Fibroblast of the conjunctiva (primary cell): ENCODE results near the gene CCDC88C.

ENCODE experiments used
- DNase-seq: peaks from one replicate; pipeline ENCODE4 v3.0.0-alpha.2; 2010; ENCODE audit warnings: low read depth

Gene CCDC88C

DNA sequence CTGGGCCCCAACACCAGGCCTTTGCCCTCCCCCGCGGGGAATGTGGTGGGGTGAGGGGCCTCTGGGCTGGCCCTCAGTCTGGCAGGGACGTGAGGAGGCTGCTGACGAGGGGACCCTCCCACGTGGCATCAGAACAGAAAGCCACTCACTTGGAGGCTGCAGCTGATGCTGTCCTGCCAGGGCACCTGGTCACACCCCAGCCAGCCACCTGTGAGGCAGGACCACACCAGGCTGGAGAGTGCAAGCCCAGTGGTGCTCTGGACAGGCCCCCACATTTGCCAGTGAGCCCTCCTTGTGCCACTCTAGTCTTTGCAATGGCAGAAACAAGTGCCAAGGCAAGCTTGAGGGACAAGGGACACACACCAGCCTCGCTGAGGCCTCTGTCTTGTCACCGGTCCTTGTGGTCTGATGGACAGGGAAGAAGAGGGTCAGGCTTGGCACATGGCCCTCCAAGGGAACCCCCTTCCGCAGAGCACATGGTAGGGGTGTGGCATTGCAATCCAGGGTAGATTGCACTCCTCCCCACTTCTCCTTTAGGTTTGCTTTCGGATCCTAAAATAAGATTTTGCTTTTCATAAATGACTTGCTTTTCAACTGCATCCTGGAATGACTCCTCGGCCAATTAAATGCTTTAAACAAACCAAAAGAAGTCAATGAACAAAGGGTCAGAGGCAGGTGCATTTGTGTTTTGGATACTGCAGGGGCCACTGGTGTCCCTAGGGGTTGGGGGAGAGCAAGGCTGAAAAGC, 53.7 kb downstream of the CCDC88C start:
- DNase-seq = no peak

DNA sequence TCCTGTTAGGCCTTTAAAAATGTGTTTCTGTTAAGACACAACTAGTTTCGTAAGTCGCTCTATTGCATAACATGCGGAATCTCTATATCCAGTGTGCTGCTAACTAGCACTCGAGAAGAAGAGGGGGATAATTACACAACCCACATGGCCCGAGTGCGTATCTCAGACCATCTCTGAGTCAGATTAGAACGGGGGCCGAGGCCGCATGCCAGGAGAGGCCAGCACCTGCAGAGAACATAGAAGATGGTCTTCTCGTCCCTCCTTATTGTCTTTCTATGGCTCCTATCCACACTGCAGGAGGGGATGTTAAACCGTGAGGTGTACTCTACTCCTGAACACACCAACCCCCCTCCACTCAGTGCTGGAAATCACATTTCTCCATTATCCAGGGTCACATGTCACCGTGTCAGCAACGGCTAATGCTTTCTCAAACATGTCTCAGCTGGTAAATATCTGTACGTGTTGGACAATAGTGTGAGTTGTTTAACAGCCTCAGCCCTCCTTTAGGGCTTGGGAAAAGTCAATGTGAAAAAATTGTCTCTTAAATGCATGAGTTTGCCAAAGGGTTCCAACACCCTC, 56.3 kb downstream of the CCDC88C start:
- no peak for DNase-seq

DNA sequence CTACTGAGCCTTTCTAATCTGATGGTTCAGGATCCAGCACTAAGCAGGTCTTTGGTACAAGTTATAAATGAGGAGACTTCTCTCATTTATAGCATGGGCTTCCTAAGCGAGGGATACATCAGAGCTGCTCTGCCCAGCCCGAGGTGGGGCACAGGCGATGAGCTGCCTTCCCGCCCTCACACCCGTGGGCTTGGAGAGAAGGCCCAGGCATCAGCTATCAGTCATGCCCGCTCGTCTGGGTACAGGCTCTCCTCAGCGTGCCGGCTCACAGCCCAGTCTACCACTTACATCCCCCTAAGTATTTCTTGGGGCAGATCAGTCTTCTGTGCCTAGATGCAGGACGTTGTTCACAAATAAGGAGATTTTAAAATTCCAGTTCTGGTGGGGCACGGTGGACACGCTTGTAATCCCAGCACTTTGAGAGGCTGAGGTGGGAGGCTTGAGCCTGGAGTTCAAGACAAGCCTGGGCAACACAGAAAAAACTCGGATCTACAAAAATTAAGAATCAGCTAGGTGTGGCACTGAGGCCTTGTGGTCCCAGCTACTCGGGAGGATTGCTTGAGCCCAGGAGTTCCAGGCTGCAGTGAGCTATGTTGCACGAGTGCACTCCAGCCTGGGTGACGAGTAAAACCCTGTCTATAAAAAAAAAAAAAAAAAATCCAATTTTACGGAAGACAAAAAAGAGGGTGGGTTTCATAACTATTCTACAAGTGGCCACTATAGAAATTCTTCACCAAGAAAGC, 57.0 kb downstream of the CCDC88C start:
- no peak for DNase-seq

DNA sequence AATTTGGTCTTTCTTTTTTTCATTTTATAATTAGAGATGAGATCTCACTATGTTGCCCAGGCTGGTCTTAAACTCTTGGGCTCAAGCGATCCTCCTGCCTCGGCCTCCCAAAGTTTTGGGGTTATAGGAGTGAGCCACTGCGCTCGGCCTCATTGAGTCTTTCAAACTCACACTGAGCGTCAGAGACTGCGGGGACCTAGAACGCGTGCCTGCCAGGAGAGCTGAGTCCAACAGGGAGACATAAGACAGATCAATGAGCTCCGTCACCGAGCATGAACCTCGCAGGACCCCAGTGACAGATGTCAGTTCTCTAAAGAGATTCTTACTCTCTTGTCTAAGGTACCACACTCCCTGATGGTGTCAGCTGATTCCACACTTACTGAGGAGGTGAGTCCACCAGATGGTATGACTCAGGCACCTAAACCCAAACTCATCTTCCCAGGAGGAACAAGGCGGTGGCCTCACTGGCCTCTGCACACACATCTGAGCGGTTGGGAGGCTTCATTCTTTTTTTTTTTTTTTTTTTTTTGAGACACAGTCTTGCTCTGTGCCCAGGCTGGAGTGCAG, 58.9 kb downstream of the CCDC88C start:
- no peak for DNase-seq

DNA sequence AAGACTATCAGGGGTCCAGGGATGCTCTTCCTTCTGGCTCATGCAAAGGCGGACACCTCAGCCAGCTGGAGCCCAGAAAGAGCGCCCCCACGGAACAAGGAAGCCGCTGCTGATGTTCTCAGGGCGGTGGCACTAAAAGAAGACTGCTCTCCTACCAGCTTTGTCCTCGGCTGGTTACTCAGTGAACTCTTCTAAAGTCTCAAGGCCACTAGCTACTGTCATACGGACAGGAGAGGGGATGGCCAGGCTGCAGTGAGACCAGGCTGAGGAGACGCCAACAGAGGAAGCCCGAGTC, 59.6 kb downstream of the CCDC88C start:
- DNase-seq = no peak

DNA sequence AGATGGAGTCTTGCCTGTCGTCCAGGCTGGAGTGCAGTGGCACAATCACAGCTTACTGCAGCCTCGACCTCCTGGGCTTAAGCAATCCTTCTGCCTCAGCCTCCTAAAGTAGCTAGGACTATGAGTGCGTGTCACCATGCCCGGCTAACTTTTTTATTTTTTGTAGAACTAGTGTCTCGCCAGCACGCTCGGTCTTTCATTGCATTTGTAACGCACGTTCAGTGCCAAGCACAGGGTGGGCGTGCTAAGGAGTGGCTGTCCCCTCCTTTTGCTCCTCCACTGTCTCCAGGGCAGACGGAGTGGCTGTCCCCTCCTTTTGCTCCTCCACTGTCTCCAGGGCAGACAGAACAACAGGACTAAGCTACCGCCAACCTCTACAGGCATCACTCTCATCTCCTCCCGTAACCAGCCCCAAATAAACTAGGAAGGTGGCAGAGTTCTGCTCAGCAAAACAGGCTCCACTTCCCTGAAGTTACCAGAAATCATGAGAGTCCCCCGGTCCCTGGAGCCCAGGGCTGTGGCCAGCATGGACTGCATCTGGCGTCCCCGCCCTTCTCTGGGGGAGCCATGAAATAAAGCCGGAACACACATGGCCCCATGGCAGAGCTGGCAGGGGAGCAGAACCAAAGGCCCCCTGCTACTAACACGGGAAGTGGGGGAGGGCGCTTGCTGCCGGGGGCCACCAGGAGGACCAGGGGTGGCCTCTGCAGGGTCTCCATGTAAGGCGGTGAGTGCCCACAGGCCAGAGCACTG, 60.2 kb downstream of the CCDC88C start:
- DNase-seq = no peak

DNA sequence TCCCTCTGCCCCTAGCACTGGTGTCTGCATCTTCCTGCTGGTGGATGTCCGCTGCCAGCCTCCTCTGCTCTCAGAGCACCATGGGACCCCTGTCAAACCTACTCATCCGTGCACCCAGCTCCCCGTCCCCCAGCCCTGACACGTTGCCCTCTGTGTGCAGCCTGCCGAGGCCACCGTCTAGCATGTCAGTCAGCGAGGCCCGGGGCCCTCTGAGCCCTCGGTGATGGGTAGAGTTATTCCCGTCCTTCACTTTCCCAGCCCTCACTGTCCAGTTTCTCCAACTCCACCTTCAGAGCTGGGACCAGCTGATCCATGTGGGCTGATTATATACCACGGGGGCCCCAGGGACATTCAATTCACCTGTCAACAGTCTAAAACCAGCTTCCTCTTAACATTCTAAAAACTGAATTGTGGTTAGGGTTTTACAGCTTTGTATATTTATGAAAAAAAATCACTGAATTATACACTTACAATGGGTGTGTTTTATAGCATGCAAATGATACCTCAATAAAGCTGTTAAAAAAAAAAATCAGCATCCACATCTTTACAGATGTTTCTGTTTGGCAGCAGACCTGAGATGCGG, 61.3 kb downstream of the CCDC88C start:
- no peak for DNase-seq

DNA sequence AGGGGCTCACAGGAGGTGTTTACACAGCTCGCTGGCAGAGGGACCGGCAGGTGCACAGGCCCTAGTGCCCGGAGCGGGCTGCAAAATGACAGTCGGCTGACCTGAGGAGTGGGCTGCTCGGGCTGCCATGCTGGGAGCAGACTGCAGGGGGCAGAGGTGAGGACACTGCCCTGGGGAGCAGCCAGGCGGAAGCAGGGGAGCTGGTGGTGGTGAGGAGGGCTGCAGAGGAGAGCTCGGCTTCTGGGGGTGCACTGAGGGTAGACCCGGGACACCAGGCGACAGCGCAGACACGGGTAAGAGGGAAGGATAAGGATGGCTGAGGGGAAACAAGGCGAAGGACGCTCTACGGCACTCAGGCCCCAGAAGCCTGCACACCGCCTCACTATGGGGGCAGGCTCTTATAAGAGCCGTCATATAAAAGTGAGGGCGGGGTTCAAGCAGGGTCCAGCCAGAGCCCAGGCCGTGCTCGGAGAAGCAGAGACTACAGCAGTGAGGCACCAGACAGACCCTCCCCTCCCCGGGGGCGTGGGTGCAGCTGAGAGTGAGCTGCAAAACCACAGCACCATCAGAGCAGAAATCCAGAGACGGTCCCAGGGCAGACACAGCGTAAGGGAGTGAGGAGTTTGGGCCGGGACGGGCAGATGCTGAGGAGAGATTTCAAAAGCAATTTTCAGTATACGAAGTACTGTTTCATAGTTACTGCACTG, 62.5 kb downstream of the CCDC88C start:
- no peak for DNase-seq

DNA sequence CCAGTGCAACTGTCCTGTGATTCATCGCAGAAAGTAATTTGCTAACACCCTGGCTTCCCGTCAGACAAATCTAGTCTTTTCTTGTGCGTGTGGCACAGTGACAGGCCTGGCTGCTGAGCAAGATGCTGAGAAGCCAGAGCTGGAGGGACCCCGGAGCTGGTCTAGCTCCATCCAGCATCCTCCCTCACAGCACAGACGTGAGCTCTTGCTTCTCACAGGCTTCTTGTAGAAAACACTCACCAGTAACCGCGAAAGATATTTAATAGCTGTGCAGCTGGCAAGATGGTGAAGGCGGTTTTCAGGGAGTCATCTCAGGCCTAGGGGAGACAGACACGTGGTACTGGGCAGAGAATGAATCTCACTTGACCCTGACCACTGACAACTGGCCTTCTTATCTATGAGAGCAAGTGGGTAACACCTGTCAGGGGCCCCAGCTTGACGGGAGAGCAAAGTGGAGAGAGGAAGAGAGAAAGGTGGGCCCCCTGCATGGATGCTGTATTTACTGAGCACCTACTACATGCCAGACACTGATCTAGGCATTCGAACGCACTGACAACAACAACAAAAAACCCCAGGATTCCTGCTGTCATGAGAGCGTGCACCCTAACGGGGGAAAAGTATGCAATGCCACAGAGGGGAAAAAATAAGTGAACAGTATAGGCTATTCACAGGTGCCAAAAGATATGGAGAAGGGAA, 63.3 kb downstream of the CCDC88C start:
- no peak for DNase-seq

DNA sequence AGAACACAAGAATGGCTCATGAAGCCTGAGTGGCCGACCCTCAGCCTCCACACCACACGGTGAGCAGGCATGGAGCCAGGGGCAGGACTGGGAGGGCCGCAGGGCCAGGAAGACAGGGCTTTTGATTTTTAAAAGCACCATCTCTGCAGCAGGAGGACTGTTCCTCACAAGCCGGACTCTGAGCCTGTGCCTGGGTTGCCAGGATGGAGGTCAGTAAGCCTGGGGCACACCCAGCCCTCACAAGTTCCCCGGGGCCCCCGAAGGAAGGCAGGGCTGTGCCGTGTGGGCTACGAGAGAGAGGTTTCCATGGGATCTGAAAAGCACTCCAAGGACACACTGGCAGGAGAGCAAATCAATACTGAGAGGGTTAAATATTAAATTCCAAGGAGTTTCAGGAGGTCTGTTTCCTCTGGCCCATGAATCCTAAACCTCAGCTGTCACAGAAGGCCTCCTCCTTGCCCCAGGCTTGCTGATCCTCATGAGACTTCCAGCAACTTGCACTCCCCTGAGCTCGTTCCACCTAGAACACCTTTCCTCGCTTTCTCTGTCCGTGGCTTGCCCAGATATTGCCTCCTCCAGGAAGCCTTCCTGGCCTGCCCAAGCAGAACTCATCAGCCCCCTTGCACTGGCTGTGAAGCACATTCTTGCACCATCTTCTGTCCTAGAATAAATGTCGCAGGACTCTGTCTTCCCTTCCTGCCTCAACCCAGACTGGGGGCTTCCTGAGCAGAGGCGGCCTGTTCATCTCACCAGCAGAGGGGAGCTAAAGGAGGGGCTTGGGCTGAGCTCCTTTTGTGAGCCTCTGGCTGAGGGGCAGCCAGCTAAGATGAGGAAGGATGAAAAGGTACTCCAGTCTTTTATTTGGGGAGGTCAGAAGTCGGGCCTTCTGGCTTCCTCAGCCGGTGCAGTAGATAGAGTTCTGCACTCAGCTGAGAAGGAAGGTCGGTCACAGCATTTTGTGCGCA, 64.6 kb downstream of the CCDC88C start:
- no peak for DNase-seq

DNA sequence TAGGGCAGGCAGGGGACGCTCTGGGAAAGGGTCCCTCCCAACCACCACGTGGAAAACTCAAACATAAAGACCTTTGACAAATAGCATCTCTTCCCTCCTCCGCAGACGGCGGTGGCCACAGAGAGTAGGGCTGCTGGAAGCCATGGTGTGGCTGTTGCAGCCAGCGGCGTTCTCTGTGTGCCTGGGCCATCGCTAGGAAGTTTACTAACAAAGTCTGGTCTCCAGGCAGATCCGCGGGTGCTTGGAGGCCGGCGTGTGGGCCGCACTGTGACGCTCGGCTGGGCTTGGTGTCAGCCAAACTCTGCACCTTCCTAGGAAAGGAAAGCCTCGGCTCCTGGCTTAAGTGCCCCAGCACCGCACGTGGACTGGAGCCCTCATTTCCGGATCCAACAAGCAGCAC, 65.6 kb downstream of the CCDC88C start:
- no peak for DNase-seq

DNA sequence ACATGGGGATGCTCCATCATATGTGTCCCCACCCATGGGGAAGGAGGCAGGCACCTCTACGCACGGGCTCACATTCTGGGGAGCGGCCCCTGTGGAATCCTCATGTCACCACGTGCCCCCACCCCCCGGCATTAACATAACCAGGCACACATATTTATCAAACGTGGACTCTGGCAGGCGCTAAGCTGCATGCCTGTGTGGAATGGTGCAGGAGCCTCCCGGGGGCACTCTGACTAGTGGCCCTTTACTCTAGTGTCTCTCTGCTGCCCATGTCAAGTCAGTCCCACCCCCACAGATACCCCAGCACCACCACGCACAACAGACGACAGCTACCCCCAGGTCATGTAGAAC, 66.1 kb downstream of the CCDC88C start:
- DNase-seq = no peak

DNA sequence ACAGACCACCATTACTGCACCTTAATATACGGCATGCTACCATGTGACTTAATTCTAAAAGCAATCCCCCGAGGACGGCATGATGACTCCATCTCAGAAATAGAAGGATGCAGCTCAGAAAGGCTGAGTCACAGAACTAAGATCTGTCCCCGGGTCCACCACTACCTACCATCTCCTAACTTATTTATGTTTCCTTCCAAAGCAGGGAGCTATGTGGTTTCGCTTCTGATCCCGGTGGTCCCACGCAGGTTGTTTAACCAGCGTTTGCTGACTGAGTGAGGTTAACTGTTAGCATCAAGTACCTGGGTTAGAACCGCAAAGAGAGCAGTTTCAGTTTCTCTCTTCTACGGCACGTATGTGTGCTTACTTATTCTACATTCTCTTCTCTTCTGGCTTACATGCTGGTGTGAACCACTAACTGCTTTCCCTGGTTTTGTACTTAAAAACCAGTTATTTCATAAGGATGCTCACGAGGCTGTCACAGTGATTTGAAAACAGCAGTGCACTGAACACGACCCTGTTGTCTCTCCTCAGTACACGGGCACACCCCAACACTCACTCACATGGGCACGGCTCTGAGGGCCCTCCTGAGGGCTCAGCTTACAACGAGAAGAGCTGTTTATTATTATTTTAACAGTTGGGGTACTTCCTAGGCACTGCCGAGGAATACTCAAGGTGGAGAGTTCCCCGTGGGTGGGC, 66.7 kb downstream of the CCDC88C start:
- DNase-seq = no peak

DNA sequence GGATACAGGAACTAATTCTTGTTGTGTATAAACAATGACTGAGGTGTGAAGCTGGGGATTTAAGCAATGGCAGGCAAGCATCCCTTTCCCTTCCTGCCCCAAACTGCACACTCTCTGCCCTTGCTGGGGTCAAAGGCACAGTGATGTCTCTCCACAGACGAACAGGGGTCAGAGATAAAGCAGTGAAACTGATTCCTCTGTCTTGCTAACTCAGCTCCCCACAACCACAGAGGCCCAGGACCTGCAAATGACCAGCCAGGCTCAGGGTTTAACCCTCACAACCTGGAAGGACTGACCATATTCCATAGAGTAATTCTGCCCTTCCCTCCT, 67.2 kb downstream of the CCDC88C start:
- DNase-seq = no peak

DNA sequence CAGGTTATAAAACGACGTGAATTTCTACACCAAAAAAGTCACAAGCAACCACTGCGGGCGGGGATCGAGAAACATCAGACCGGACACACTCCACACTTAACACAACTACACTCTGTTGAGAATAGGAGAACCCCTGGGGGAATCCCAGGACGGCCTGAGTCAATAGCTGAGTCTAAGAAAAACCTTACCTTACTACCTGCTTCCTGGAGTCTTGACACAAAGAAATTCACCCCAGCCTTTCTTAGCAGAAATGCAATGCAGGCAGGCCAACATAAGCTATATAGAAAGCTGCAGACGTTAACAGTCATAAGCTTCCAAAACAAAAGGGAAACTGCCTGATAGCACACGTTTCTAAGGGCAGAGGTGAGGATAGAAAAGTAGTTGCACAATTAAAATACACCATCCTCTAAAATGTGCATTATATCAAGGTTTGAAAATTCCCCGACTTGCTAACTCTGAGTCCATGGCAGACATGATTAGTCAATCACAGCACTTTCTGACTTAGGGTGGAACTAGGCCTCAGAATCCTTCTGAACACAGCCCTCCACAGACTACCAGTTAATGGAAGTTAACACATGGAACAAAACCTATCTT, 68.0 kb downstream of the CCDC88C start:
- no peak for DNase-seq

DNA sequence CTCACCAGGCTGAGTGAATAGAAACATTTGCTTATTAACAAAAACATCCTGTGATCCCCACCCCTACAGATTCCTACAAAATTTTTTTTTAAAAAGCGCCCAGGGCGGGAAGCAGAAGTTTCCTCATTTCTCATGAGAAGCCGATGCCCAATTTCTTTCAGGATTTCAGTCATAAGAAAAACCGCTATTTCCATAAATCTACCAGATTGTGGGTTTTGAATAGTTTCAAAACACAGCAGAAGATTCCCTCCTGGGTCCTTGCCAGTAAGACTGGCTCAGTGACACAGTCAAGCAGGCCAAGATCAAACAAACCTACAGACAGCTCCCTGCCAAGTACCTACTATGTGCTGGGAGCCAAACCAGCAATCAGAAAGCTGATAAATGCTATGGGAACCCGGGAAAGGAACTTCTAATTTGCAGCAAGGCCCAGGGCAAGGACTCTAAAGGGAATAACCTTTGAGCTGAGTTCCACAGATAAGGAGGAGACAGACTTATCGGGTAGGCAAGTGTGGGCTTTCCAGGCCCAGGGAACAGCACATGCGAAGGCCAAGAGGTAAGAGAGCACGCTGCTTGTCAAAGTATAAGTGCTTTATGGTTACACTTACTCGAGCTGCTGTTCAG, 68.7 kb downstream of the CCDC88C start:
- no peak for DNase-seq

DNA sequence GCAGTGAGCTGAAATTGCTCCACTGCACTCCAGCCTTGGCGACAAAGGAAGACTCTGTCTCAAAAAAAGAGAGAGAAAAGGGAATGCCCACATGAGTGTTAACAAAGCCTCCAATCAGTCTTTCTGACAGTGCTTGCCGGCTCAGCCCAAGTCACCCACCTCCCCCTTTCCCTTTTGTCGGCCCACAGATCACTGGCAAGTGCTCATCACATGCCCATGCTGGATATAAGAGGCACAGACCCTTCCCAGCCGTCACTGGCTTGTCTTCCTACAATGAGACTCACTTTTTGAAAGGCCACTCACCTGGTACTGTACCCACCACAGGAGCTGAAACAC, 70.8 kb downstream of the CCDC88C start:
- no peak for DNase-seq

DNA sequence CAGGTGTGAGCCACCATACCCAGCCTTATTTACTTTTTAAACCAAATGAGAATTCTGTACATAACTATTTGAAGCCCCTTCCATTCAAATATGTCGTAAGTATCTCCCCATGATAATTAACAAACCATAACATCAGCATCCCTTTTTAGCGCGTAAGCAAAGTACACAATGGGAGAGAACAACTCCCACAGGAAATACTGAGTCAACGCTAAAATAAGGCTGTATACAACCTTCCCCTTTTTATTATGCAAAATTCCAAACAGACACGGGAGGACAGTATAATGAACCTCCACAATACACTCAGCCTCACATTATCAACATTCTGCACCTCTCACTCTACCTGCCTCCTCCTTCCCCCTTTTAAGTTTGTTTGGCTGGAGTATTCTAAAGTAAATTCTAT, 73.5 kb downstream of the CCDC88C start:
- DNase-seq = no peak

DNA sequence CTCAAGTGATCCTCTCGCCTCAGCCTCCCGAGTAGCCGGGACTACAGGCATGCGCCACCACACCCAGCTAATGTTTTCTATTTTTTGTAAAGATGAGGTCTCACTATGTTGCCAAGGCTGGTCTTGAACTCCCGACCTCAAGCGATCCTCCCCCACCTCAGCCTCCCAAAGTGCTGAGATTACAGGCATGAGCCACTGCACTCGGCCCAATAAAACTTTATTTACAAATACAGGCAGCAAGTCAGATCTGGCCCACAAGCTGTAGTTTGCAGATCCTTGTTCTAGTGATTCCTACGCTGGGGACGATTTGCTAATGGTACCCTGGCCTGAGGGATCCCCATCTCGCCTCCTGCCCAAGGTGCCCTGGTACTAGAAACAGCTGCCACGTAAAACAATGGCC, 74.6 kb downstream of the CCDC88C start:
- no peak for DNase-seq
